ENCODE results near the gene SLC22A23. TPM values are rescaled to one million over a fixed set of nuclear protein-coding genes. Genes with fewer than 3 reads are reported as not detected.

Gene SLC22A23
- total RNA-seq, 1 donor from 2014 or later: 10.3 TPM

DNA sequence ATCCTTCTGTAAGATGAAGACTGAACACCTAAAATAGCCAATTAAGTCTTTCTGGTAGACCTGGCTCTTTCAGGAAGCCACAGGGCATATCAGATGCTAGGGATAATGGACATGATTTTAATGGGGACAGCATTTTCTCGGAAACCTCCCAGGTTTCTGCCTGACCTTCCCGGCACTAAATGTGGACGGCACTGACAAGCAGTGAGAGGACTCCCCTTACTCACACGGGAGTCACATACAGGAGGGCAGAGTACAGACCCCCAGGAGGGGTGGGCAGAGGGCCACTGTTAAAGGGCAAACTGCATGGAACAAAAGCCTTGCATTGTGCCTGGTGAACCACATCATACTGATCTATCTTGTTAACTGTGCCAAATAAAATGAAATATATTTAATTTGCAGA, 178.2 kb downstream of the SLC22A23 start:
- DNase-seq (ENCODE audit: low spot score): peak; percentile 27
- no peak for ATAC-seq

DNA sequence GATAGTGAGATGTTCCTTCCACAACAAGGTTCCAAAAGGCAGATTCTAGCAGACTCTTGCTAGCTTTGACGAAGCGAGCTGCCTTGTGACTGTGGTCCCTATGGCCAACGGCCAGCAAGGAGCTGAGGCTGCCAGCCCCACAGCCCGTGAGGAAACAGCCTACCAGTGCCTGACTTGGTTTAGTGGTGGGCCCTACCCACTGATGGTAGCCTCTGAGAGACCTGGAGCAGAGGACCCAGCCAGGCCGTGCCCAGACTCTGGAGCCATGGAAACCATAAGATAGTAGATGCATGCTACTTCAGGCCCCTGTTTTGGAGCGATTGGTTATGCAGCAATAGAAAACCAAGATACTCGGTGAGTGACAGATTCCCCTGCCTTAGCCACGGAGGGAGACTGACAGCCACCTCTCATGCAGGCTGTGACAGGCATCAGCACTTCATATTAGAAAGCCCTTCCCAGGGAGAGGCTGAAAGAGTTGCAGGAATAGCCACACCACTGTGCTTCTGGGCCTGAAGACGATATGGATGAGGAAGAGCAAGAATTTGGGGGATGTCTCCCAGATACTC, 178.9 kb downstream of the SLC22A23 start:
- DNase-seq (ENCODE audit: low spot score) (peak; percentile 49), ATAC-seq (no peak)
- intact Hi-C loops (cut with DNase I): loop anchor here (2.0 kb wide), 1 partner anchor 455 kb away; no protein-coding TSS in a partner anchor

More for the DNA sequence above, 178.2 kb downstream of the SLC22A23 start:
- intact Hi-C loops (cut with DNase I): no loop called here

DNA sequence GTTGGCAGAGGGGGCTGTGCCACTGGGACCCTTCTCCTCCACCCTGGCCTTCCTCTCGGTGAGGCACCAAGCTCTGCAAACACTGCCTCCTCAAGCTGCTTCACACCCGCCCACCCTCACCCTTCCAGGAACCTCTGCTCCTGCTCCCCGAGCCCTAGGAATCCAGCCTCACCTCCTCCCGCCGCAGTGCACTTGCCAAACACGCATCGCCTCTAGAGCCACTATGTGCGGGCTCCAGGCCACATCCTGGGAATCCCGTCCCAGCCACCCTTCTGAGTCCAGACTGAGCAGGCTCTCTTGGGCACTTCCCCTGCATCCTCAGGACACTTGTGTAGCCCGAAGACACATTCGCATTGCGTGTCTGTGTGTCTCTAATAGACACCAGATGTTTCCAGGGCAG, 179.6 kb downstream of the SLC22A23 start:
- intact Hi-C loops (cut with DNase I): loop anchor here (2.0 kb wide), 1 partner anchor 456 kb away; no protein-coding TSS in a partner anchor
- DNase-seq (ENCODE audit: low spot score) (peak; percentile 60), ATAC-seq (no peak)

DNA sequence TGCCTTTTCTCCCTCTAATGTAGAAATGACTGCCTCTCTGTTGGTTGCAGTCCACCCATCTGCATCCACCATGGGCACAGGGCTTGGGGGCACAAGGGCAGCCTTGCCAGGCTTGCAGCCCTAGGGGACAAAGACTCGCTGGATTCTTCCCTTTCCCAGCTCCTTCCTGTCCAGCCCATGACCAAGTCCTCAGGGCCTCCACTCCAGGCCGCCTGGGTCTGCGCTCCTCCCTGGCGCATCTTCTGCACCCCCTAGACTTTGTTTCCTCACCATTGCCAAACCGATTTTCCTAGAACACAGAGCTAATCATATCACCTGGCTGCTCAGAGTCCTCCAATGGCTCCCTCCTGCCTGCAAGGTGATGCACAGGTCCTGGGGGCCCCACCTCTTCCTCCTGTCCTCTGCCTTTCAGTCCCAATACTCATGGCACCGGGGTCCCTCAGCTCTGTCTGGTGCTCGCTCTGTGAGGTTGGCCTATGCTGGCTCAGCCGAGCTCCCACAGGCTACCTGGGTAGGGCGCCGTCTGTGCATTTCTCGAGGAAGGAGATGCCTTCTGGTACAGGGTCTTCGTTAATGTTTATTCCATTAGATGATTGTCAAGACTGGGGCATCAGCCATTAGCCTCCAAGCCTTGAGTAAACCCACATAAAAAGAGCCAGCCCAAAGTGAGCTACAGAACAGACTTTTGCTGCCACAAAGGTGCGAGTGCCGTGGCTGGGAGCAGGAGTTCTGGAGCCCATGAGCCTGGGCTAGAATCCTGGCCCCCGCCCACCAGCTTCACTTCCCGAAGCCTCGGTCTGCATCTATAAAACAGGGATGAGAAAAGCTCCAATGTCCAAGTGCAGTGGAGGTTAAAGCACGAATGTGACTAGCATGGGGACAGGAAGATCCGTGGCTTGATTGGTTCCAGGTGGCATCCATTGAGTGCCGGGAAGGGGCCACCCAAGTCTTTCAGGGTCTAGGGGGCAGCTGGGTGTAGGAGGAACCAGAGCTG, 180.4 kb downstream of the SLC22A23 start:
- ATAC-seq (no peak), DNase-seq (ENCODE audit: low spot score) (no peak)
- intact Hi-C loops (cut with DNase I): loop anchor here (2.0 kb wide), 1 partner anchor 456 kb away; no protein-coding TSS in a partner anchor

DNA sequence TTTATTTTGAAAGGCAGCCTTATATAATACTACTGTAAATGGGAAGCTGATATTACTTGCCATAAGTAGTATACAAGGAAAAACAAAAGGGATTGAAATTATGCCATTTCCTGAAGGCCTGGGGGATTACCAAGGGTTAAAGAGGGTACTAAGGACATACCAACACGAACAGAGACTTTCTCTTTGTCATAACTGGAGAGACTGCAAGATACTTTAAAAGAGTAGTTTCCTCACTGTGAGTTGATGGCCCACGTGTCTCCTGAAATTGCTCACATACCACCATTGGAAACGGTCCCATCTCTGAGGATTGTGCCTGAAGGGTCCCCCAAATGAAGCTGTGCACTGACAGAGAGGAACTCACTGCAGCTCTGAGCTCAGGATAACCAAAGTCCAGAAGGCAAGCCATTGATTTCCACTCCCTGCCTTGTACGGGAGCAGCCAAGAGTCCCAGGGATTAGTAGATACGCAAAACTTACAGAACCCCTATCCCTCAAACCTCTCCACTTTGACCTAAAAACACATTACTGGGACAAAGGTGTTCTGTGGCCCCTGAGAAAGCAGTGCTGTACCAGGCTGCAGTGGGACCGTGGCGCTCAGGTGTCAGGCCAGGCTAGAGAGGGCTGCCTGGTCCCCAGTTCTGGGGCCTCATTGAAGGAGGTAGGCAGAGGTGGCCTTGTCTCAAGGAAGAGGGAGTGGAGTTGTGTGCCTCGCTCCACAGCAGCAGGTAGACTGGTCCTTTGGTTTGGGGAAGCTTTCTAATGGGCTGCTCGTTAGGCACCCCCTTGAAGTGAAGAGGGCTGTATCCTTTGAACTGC, 182.9 kb downstream of the SLC22A23 start:
- intact Hi-C loops (cut with DNase I): no loop called here
- no peak for DNase-seq (ENCODE audit: low spot score)
- no peak for ATAC-seq

DNA sequence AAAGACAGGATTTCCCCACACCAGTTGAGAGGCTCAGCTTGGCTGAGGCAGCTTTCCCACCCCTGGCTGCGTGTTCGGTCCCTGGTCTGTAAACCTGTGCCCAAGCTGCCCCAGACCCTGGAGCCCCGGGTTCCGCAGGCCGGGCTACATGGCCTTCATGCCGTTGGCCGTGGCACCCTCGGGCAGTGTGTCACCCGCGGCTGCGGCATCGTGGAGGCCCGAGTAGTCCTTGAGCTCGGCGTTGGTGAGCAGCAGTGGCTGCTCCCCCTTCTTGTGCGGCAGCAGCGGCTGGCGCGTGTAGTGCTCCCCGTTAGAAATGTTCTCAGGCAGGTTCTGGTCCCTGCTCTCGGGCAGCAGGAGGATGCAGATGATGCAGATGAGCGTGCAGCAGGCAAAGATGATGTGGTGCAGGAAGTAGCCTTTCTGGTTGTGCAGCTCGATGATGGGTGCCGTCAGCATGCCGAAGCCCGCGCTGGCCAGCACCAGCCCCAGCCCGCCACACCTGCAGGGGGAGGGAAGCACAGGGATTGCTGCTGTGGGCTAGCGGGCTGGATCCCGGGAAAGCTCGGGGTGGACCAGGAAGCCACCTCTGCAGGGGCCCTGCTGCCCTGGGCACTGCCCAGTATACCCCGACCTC, 183.8 kb downstream of the SLC22A23 start:
- intact Hi-C loops (cut with DNase I): no loop called here
- DNase-seq (ENCODE audit: low spot score) (peak; percentile 60), ATAC-seq (no peak)

DNA sequence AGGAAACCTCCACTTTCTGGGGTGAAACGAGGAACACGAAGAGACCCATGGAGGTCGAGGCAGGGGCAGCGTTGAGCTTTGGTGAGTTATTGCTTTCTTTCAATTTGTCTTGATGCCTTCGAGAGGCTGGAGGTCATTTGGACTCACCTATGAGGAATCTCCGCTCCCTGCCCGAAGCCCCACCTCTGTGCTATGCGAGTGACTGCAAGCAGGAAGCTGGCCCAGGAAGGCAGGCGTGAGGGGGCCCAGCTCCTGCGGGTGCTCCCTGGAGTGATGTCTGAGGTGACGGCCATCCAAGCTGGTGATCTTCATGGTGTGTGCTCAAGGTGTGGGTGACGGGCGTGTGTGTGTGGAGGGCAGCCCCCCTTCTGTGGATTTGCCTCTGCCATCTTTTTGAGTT, 185.1 kb downstream of the SLC22A23 start:
- ATAC-seq (no peak), DNase-seq (ENCODE audit: low spot score) (no peak)
- intact Hi-C loops (cut with DNase I): no loop called here

DNA sequence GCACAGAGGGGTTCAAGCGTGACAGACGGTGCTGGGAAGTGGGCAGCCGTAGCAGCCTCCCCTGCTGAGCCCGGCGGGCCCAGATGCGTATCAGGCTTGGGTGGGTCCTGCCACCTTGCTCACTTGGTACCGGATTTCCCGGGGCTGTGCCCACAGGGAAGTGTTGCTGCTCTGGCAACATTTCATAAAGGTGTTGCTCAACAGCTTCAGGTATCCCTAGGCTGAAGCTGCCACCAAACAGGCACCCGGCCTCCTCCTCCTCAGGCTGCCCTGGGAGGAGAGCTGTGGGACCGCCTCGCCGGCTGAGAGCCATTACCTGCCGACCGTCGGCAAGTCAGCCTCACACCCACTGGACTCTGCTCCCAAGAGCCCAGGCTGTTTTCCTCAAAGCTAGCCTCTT, 186.6 kb downstream of the SLC22A23 start:
- intact Hi-C loops (cut with DNase I): no loop called here
- DNase-seq (ENCODE audit: low spot score) (no peak), ATAC-seq (no peak)

DNA sequence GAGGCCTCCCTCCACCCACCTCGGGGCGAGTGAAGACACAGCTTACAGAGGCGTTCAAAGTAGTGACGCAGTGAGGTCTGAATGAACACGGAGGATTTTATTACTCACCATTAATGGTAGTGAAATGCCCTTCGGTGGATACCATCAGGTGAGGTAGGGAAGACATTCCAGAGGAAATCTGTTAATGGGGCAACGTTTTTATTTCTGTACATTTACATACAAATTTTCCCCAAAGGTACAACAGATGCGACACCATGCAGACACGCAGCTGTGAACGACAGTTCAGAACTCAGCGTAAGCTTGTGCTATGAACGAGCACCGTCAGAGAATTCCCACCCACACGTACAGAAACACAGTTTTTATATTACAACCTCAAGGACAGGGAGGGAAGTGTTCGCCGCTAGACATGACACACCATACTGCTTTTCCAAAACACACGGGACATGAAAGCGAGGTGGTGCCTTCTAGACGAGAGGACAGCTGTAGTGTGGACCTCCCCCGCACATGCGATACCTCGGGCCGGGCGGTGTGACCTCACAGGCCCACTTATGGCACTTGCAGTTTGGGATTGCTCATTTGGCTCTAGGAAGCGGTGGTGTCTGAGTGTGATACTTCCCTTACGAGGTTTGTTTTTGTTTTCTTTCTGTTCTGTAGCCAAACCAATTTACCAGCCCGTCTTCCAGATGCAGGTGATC, 187.4 kb downstream of the SLC22A23 start:
- no peak for DNase-seq (ENCODE audit: low spot score)
- intact Hi-C loops (cut with DNase I): no loop called here
- no peak for ATAC-seq

DNA sequence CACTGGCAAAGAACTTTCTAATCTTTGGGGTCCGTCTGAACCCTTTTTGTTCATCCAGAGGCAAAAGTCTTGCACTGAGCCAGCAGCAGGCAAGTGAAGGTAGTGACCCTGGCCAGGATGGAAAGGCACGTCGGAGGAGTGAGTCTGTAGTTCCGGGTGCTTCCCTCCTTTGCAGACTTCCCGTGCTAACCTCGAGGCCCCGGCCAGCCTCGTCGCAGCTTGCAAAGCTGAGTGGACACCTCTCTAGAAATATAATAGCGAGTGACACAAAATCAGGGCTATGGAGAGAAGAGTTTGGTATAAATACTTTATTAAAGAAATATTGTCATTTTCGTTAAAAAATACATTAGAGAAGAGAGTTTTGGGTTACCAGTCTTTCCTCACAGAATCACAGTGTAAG, 188.2 kb downstream of the SLC22A23 start:
- no peak for ATAC-seq
- no peak for DNase-seq (ENCODE audit: low spot score)
- intact Hi-C loops (cut with DNase I): no loop called here

DNA sequence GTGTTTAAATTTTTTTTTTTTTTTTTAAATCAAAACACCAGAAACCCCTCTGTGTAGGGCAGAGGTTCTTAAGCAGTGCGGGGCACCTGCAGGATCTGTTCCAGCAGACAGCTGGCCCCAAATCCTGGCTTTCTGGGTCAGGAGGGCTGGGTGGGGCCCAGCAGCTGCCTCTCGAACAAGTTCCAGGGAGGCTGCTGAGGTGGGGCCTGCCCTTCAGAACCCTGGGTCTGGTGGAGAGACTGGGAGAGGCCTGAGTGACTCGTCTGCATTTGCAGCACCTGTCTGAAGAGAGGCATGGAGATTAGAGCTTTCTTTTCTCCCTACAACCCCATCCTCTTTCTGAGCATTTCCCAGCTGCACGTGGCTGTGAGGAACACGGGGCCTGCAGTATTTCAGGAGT, 189.7 kb downstream of the SLC22A23 start:
- DNase-seq (ENCODE audit: low spot score): no peak
- intact Hi-C loops (cut with DNase I): no loop called here
- ATAC-seq: no peak

DNA sequence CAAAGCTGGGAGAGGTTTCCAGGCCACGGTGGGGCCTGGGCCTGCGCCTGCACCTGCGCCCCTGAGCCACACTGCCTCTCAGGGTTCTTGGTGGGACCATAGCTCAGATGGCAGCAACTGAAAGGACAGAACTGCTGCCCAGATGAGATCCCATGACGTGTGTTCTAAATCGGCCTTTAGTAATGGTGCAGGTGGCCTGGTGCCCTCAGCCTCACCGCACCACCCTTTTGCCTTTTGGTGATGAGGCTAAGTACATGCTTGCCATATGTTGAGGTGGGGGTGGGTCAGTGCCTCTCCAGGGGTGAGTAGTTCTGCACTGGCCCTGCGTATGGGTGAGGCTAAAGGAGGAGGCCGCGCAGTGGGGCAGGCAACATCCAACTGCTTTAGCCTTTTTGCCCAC, 190.7 kb downstream of the SLC22A23 start:
- intact Hi-C loops (cut with DNase I): no loop called here
- ATAC-seq: no peak
- no peak for DNase-seq (ENCODE audit: low spot score)

DNA sequence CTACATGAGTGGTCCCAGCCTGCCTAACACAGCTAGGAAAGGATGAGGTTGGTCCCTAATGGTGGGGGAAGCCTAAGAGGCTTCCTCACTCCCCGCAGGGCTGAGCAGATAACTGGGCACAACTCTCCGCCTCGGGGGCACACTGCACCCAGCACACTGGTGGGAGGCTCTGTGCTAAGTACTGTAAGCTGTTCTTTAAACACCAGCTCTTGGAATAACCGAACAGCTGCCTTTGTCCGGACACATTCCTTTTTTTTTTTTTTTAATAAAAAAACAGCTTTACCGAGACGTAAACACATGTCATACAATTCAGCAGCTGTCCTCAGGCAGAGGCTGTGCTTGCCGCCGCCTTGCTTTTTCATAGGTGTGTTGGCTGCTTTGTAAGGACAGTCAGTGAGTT, 191.2 kb downstream of the SLC22A23 start:
- intact Hi-C loops (cut with DNase I): no loop called here
- no peak for ATAC-seq
- no peak for DNase-seq (ENCODE audit: low spot score)

DNA sequence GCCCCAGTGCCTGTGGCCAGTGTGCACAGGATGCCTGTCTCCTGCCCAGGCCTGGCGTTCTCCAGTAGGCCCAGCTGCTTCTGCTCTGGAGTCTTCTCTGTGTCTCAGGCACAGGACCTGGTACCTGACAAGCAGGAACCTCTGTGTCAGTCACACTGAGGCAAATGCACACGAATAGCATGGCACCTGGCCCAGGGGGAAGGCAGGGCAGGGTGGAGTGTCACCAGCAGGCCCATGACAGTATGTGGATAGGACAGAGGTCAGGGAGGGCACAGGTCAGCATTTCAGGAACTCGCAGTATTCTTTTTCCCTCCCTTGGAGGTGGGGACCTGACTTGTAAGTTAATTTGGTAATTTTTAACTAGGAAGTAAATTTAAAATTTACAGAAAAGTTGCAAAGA, 192.5 kb downstream of the SLC22A23 start:
- intact Hi-C loops (cut with DNase I): no loop called here
- no peak for ATAC-seq
- DNase-seq (ENCODE audit: low spot score): no peak

DNA sequence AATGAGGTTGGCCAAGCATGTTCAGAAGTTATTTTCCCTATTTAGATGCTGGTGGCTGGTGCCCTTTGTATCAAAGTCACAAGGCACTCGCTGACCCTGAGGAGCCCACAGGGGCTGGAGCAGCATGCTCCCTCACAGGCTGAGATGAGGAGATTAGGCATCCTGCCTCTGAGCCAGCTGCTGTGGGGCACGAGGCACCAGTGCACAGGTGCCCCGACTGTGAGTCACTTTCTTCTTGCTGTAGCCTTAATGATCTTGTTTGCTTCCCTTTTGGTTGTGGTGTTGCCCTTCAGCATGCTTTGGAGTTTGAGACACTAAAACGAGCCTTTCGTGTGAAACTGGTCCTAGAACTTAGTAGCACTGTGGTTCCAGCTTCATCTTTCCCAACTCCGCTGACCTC, 193.8 kb downstream of the SLC22A23 start:
- no peak for DNase-seq (ENCODE audit: low spot score)
- intact Hi-C loops (cut with DNase I): no loop called here
- no peak for ATAC-seq

DNA sequence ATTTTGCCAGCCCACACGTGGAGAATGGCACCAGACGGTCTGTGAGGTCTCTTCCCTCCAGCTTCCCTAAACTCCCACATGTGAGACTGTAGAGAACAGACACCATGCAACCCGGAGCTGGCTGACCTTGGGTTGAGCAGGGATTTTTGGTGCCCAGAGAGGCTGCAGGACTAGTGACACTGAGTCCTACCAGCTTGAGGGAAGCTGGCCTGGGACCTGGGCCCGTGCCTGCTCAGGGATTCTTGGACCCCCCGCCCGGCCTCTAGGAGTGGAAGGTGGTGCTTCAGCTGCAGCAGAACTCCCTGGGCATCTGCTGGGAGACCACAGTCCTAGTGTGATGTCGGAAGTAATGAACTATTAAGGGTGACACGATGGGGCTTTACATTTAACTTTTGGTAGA, 194.9 kb downstream of the SLC22A23 start:
- DNase-seq (ENCODE audit: low spot score): no peak
- intact Hi-C loops (cut with DNase I): no loop called here

DNA sequence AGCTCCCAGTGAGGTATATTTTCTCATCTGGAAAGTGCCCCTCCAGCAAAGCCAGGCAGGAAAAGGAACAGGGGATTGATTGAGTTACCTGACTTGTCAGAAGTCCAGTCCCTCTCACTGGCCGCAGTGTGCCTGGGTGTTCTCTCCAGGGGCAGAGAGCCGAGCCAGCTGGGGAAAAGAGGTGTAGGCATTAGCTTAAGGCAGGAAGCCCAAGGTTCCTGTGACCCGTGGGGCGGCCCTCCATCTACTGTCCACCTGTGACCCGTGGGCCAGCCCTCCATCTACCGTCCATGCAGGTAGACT, 195.4 kb downstream of the SLC22A23 start:
- ATAC-seq (no peak), DNase-seq (ENCODE audit: low spot score) (no peak)
- intact Hi-C loops (cut with DNase I): no loop called here

More for the DNA sequence above, 194.9 kb downstream of the SLC22A23 start:
- ATAC-seq: no peak

DNA sequence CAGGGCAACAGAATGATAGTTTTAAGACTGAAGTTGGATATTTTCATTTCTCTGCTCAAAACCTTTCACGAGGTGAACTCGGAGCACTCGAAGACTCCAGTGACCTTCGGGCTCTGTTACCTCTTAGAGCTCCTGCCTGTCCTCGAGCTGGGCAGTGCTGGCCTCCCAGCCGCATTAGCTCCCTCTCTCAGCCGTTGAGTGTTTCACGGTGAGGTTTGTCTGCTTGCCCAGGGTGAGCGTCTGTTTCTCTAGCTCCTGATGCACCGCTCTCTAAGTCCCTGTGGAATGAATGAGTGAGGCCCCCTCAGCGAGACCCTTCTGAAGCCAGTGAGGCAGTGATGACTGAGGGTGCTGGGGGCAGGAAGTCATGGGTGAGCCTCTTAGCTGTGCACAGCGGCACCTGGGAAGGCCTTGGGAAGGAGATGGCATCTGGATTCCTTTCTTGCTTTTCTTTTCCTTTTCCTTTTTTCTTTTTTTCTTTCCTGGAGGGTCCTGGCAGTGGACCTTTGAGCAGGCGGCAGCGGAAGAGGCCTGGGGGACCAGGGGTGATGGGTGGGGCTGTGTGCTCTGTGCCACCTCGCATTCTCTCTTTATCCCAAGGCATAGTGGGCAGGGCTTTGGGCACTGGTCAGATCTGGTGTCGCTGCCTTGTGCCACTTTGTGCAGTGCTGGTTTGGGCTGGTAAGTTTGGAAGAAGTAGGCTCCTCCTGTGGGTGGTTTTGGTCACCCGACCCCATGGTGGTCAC, 195.9 kb downstream of the SLC22A23 start:
- ATAC-seq: no peak

More for the DNA sequence above, 195.9 kb downstream of the SLC22A23 start:
- DNase-seq (ENCODE audit: low spot score): no peak
- intact Hi-C loops (cut with DNase I): no loop called here
